SK-N-MC (cell line): Measurements from ENCODE around the gene DDX20.

Experiments used
- DNase-seq: peaks from one replicate; pipeline ENCODE4 v3.0.0-alpha.2; 2011; ENCODE audit warnings: low read depth, low spot score
- H3K27ac ChIP-seq: fragments of 200-600 bp; sonication (generic); 2 replicates; pipeline ENCODE4 v1.5.1; 2016; ENCODE audit warnings: mixed run types
- H3K36me3 ChIP-seq: fragments of 200-600 bp; sonication (generic); 2 replicates; pipeline ENCODE4 v1.6.1; 2017; ENCODE audit warnings: antibody characterized with exemption, low read length, mixed read lengths; ENCODE audit not compliant: insufficient read depth
- H3K4me3 ChIP-seq: fragments of 200-600 bp; sonication (generic); 2 replicates; pipeline ENCODE4 v1.5.1; 2016
- H3K9ac ChIP-seq: fragments of 200-600 bp; sonication (generic); 2 replicates; pipeline ENCODE4 v1.8.0; 2017; ENCODE audit warnings: mixed run types, mixed read lengths; ENCODE audit not compliant: insufficient read length
- H3K9me3 ChIP-seq: fragments of 200-600 bp; sonication (generic); 2 replicates; pipeline ENCODE4 v1.6.1; 2017; ENCODE audit warnings: low read depth, mild to moderate bottlenecking, antibody characterized with exemption, low read length, moderate library complexity, mixed read lengths
- EZH2 ChIP-seq: fragments of 200-600 bp; sonication (generic); IDR thresholded peaks from one replicate; pipeline ENCODE4 v1.6.1; 2017; ENCODE audit warnings: antibody characterized with exemption
- FOXP2 ChIP-seq: optimal IDR thresholded peaks from 2 replicates; pipeline ENCODE3; 2011; ENCODE audit warnings: mild to moderate bottlenecking, moderate library complexity; ENCODE audit not compliant: insufficient read depth; ENCODE audit errors: extremely low read length, control extremely low read depth
- POLR2AphosphoS5 ChIP-seq: IDR thresholded peaks from 2 replicates; pipeline ENCODE4 v1.6.1; 2012; ENCODE audit warnings: mild to moderate bottlenecking, low read depth, low read length, borderline replicate concordance

Gene DDX20

GRCh38 chr1:111814305-111814628 is 58.6 kb downstream of the DDX20 start:
- H3K36me3 ChIP-seq = no peaks in the 10 kb centered on the region
- no peak overlapping the region for H3K27ac ChIP-seq
- no peak for TF ChIP-seq POLR2AphosphoS5
- no peak for TF ChIP-seq EZH2
- no peak for TF ChIP-seq FOXP2
- no peak overlapping the region for H3K9ac ChIP-seq
- no peak for DNase-seq
- no peak overlapping the region for H3K4me3 ChIP-seq
- H3K9me3 ChIP-seq = no peaks in the 10 kb centered on the region

DNA sequence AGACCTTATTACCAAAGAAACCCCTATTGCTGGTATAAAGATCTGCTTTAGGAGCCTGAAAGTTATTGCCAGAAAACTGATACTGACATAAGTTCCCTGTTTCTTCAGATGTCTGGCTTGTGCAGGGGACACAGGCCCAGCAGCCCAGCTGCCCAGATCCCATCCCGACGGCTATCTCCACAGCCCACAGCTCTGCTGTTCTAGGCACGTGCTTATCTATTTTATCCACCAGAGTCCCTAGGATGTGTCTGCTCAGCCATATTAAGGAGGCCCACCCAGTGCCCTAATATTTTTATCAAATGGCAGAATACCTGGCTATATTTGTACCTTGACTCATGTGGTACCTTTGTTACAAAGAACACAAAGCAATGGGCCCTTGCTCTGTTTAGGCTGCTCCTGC is 58.9 kb downstream of the DDX20 start:
- no peak for DNase-seq
- H3K9ac ChIP-seq = no peak overlapping the region
- H3K27ac ChIP-seq = no peak overlapping the region
- H3K36me3 ChIP-seq = no peaks in the 10 kb centered on the region
- no peak for TF ChIP-seq POLR2AphosphoS5
- TF ChIP-seq FOXP2 = no peak
- TF ChIP-seq EZH2 = no peak
- H3K9me3 ChIP-seq = no peaks in the 10 kb centered on the region
- no peak overlapping the region for H3K4me3 ChIP-seq
